ENCODE data around the gene TH.

TH gene

DNA sequence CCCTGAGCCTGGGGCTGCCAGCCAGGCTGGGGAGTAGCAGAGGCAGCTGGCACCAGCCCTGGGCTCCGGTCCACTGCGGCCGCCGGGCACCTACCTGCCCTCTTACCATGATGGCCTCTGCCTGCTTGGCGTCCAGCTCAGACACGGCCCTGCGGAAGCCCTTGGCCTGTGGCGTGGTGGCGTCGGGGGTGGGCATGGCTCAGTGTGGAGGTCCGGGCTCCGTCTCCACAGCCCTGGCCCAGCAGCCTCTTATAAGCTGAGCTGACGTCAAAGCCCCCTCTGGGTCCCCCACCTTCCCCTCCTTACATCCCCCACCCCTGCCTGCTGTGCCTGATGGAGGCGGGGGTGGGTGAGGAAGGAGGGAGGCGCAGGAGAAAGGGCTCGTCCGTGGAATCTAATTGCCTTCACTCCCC lies at the start of gene TH:
TH (minus strand) TSS at position 225 of the 413 bp plus-strand sequence; CDS start at position 196, 29 bp downstream.
- no peak for DNase-seq (ENCODE audit: low read depth)

DNA sequence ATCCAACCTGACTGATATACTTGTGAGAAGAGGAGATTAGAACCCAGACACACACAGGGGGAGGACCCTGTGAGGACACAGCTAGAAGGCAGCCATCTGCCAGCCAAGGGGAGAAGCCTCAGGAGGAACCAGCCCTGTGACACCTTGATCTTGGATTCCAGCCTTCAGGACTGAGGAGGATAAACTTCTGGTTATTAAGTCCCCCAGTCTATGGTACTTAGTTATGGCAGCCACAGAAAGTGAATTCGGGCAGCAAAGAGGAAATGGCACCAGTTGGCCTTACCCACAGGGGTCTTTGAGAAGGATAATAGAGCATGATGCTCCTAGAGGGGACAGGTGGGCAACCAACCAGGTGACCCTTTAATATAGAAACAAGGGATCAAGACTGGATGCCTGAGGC lies 49.4 kb upstream of the TH start:
- DNase-seq (ENCODE audit: low read depth): no peak

DNA sequence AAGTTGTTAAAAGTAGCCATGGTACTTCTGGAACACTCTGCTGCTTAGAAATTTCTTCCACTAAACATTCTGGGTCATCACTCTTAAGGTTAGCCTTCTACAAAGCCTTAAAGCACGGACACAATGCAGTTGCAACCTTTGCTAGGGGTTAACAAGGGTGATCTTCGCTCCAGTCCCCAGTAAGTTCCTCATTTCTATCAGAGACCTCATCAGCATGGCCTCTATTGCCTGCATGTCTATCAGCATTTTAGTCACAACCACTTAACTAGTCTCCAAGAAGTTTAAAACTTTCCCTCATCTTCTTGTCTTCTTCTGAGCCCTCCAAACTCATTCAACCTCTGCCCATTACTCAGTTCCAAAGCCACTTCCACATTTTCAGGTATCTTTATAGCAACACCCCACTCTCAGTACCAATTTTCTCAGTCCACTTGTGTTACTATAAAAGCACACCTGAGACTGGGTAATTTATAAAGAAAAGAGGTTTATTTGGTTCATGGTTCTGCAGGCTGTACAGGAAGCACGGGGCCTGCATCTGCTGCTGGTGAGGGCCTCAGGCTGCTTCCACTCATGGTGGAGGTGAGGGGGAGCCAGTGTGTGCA lies 48.7 kb upstream of the TH start:
- DNase-seq (ENCODE audit: low read depth): no peak

DNA sequence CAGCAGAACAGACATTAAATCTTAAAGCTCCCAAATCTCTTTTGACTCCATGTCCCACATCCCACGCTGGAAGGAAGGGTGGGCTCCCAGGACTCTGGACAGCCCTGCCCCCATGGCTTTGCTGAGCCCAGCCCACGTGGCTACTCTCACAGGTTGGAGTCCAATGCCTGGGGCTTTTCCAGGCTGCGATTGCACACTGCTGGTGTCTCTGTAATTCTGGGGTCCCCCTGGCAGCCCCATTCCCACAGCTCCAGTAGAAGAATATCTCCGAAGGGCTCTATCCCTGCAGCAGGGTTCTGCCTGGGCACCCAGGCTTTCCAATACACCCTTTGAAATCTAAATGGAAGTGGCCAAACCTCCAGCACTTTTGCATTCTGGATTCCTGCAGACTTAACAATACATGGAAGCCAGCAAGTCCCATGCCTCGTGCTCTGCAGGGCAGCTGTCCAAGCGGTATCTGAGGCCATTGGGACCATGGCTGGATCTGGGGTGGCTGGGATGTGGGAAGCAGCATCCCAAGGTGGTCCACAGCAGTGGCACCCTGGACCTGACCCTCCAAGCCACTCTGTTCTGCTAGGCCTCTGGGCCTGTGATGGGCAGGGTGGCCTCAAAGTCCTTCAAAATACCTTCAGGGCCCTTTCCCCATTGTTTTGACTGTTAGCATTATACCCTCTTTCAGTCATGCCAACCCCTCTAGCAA lies 47.9 kb upstream of the TH start:
- no peak for DNase-seq (ENCODE audit: low read depth)

DNA sequence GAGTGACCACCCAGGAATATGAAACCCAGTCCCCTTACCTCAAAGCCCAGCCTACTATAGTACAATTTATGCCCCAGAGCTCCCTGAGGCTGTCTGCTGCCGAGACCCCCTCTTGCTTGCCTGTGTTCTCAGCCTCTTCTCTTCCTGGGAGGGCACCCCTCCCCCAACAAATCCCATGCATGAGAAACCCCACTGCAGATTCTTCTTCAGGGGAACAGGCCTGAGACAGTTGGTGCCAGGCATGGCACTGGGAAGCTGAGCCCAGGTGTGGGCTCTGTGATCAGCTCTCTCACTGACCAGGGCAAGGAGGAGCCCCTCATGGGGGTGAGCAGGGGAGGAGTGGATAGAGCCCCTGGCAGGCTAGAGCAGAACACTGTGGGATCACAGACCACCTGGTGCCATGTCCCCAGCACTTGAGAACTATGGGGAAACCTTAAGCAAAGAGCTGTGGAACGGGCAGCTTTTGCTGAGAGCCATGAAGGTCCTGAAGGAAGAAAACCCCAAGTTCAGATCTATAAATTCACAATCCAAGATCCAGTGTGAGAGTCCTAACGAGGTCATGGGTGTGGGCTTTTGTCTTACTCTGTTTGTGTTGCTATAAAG lies 46.5 kb upstream of the TH start:
- DNase-seq (ENCODE audit: low read depth): no peak

DNA sequence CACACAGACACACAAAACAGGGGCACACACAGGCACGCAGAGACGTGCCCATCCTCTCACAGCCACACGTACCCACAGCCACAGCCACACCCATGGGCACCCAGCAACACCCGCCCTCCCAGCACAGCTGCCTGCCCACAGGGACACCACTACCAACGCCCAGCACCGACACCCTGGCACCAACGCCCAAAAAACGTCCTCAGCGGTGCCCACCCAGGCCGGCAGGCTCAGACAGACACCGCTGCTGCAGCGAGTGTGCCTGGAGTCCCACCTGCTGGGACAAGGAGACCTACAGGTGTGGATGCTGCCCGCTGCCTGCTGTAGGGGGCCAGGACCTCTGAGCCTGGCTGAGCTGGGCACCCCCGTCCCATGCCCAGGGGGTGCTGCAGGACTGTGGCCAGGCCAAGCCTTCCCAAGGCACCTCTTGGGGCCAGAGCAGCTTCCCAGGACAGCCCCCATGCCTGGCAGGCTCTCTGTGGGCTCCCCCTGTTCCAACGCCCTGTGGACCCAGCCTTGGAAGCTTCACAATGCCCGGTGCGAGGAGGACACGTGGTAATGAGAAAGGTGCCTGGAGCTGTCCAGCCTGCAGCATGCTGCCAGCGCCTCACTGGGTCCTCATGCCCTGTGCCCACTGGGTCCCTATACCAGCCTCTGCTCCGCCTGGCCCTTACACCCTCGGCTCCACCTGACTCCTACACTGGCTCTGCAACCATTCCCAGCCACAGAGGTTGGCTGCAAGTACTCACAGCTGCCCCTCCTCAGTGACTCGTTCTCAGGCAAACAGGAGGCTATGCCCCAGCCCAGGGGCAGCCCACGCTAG lies 45.8 kb upstream of the TH start:
- no peak for DNase-seq (ENCODE audit: low read depth)

DNA sequence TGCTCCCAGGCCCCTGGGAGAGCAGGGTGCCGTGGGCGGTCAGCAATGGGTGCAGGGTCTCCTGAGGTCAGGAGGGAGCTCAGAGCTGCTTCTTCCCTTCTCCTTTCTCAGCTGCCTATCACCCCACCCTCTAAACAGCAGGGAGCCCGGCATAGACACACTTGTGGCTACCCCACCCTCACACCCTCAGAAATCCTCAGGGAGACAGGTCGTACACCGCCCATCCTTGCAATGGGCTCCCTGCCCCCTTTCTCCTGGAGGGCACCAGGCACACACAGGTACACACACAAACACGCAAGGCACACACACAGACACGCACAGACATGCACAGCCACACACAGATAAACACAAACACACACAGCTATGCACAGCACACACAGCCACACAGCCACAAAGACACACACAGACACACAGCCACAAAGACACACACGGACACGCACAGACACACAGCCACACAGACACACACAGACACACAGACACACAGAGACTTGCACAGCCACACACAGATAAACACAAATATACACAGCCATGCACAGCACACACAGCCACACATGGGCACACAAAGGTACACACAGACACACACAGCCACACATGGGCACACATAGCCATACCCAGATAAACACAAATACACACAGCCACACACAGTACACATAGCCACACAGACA lies 44.9 kb upstream of the TH start:
- no peak for DNase-seq (ENCODE audit: low read depth)

DNA sequence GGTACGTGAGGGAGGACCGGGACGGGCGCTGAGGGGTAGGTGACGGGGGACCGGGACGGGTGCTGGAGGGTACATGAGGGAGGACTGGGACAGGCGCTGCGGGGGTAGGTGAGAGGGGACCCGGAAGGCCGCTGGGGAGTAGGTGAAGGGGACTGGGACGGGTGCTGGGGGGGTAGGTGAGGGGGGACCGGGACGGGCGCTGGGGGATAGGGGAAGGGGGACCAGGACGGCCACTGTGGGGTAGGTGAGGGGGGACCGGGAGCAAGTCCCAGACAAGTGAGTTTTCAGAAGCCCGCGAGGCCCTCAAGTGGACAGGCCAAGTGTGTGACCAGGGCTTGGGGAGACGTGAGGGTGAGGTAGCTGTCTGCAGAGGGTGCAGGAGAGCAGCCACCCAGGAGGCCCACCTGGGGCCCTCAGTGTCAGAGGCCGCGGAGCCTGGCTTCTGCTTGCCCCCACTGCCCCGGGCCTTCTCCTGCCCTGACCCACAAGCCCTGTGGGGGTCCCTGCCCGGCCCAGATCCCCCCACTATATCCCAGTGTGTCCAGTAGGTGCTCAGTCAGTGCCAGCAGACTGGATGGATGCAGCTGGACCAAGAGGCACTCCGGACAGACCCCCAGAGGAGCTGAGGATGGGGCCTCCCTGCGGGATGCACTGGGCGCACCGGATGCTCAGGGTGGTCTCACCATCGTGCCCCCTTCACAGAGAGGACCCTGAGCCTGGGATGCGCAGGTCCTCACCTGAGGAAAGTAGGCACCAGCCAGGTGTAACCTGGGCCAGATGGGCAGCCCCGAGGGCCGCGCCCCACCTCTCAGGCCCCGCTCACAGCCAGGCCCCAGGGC lies 44.2 kb upstream of the TH start:
- no peak for DNase-seq (ENCODE audit: low read depth)

DNA sequence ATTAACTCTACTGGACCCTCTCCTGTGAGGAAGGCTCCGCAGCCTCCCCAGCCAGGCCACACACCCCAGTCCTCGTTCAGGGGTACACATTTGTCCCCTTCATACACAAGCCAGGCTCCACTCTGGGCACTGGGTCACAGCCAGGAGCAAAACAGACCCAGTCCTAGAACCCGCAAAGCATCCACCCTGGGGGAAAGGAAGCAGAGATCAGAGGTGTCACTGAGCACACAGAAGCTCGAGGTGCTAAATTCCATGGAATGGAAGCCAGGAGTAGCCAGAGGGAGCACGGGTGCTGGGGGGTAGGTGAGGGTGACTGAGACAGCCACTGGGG lies 43.6 kb upstream of the TH start:
- no peak for DNase-seq (ENCODE audit: low read depth)

DNA sequence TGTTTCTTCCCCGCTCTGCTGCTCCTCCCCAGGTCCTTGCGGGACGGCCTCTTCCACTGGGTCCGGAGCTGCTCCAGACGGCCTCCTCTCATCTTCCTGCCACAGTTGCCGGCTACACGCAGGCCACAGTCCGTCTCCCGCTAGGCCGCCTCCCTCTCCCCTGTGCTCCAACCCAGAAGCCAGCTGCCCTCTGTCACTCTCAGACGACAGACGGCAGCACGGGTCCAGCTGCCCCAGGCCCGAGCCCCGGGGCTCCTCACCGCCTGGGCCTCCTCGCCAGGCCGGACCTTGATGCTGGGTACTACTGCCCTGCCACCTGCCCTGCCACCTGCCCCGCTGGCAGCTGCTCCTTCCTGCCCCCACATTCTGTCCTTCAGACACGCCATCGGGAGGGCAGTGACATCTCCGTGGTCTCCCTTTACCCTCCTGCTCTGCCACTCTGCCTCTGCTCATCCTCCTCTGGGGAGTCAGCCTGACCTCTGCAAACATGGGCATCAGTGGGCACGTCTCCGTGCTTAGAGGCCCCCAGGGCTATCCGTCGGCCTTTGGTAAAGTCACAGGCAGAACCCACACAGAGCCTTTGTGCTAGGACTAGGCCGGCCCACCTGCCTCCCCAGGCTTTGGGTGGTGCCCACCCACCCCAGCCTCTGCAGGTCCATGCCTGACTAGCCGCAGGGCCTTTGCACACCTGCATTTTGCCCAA lies 43.1 kb upstream of the TH start:
- DNase-seq (ENCODE audit: low read depth): no peak

DNA sequence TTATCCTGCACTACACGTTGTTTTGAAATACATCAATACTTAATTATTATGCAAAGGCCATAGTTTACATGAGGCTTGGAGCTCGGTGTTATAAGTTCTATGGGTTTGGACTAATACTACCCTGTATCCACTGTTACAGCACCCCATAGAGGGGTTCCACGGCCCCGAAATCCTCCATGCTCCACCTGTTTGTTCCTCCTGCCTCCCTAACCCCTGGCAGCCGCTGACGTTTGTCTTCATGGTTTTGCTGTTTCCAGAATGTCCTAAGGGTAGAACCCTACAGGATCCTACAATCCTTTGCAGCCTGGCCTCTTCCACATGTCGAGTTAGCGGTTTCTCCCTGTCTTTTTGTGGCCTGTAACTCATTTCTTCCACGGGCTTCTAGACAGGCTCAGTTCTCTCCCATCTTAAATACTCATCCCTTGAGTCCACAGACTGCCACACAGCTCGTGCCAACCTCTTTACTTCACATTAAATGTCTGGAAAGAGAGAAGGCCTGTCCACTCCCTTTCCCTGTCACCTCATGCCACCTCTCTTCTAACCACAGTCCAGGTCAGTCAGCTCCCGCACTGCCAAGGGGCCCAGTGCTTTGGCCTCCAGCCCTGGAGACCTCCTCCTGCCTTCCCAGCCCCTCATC lies 42.4 kb upstream of the TH start:
- no peak for DNase-seq (ENCODE audit: low read depth)

DNA sequence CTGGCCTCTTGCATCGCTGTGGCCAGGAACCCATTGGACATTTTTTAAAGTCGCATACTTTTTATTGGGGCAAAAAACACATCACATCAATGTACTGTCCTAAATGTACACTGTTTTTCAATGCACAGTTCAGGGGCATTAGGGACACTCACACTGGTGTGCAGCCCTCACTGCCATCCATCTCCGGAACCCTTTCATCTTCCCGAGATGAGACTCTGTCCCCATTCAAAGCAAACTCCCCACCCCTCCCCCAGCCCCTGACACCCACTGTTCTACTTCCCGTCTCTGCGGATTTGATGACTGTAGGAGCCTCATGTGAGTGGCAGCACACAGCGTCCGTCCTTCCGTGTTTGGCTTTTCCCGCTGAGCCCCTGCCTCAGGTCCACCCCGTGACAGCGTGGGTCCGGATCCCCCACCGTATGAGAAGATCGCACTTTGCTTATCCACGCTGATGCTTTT lies 41.8 kb upstream of the TH start:
- DNase-seq (ENCODE audit: low read depth): no peak

DNA sequence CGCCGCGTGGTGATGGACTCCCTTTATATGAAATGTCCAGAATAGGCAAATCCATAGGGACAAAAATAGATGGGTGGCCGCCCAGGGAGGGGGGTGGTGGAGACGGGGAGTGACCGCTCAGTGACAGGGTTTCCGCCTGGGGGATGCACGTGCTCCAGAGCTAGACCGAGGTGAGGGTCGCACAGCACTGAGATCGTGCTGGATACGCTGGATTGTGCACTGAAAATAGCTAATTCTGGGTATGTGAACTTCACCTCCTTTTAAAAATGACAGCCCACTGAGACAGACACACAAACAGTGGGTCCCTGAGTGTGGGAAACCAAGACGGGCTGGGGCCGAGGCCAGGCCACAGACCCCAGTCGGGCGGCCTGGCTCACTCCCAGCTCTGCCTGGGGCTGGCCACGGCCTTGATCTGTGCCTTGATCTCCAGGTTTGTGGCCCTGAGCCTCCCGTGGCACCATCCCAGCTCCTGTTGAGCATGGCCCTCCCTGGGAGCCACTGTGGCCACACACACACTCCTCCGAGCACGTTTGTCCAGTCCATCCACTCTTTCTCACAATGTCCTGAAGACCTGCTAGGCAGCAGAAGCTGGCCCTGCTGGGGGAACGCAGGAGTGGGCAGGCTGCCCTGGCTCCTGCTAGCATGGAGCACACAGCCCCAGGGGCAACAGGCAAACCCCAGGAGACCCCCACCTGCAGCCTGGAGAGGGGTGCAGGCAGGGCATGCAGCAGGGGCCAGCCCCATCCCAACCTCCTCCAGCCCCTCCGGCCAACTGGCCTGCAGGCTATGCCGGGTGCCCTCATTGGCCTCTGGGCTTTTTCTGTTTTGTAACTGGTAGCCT lies 41.0 kb upstream of the TH start:
- no peak for DNase-seq (ENCODE audit: low read depth)

DNA sequence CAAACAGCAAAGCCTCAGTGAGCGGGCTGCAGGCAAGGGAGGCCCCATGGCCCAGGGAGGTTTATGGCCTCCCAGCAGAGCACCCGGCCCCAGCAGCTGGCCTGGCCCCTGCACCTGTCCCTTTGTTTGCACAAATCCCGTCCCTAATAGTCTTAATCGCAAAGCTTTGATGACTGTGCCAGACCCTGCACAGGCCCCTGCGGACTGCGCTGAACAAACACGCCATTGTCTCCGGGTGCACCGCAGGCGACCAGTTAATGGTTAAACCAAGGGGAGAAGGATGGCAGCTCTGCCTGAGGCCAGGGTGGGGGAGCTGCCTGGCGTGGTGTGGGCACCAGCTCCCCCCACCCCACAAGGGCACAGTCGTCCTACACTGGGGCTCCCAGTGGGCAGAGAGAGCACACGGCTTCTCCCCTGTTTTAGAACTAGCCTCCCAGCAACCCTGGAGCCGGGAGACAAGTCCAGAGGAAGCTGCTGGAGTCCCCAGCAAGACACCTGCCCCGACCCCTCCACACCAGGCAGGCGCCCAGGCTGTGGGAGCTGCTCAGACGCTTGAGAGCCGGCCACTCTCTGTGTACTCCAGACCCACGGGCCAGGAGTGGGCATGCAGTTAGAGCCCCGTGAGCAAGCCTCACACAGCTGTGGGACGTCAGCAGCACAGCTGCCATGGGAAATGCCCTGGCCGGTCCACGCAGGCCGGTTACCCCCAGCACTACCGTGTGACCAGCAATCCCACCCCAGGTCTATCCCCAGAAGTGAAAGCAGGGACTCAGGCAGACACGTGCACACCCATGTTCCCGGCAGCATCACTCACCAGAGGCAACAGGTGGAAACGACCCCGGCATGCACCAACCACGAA lies 39.7 kb upstream of the TH start:
- DNase-seq (ENCODE audit: low read depth): no peak

DNA sequence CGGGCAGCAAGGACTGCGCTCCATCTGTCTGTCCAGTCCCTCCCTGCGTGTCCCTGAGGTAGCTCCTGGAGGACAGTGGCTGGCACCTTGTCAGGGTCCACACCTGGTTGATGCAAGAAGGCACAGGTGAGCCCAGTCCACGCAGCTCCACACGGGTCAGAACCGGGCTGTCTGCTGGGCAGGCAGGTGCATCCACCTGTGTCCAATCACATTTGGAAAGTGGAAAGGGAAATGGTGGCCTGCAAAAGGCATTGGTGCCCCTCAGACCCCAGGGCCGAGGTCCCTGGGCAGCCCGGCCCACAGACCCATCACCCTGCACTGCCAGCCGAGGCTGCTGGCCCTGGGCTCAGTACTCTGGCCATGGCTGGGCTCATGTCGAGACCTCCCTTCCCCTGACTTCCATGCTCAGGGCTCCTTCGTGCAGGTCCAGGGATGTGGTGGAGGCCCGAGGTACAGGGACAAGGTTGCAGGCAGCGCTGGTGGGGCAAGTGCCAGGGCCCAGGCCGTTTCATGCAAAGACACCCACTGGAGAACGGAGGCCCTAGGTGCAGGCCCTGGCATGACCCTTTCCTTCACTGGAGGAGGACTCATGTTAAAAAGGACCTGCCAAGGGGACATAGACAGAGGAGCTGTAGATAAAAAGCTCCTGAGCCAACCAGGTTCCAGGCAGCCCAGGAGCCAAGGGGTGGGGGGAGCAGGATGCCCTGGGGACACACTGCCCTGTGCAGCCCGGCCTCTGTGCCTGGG lies 38.9 kb upstream of the TH start:
- no peak for DNase-seq (ENCODE audit: low read depth)

DNA sequence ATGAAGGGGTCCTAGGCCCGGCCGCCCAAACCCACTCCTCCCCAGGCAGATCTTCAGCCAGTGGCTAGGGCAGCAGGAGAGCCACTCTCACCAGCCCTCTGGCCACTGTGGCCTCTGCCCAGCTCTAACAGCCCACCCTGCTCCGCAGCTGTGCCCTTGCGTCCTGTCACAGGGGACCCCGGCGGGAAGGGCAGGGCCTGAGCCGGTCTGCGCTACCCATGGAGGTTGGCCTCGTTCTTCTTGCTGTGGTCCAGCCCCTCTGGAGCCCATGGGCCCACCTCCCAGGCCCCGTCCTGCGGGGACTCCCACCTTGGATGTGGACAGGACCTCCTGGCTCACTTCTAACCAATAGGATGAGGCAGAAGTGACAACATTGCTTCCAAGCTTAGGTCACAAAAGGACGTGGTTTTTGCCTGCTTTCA lies 38.3 kb upstream of the TH start:
- DNase-seq (ENCODE audit: low read depth): no peak

DNA sequence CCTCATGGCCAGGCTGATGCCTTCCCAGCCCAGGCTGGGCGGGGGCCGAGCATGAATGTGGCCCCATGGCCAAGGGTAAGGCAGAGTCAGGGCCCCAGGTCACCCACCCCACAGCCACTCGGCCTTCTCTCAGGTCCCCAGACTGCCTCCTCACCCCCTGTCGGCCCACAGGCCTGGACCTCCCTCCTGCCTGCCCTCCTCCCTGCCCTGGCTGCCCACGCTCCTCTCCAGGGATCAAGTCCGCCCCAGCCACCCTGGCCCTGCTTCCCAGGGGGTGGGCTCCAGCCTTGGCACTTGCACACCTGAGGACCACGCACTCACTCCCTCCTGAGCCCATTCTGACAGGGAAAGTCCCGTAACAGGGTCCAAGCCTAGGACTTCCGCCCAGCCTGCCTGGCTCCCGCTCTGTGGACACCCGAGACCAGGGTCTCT lies 37.8 kb upstream of the TH start:
- no peak for DNase-seq (ENCODE audit: low read depth)
